HG03520 (cell line): ENCODE data around the gene NCEH1.
"Not testable (repeated sequence)": the region's sequence is repeated elsewhere in the genome, so short reads cannot be mapped to it uniquely, and the experiment has no call there.

Experiments
- ATAC-seq: cut with Tn5 transposase; IDR thresholded peaks from one replicate; pipeline ENCODE4 v1.9.1; 2021; ENCODE audit warnings: mild to moderate bottlenecking, moderate library complexity; ENCODE audit not compliant: unreplicated experiment

Gene NCEH1

GRCh38 chr3:172614340-172615274, 96.3 kb downstream of the NCEH1 start:
- no peak for ATAC-seq

- no peak for ATAC-seq
These were observed 97.0 kb downstream of the NCEH1 start for GRCh38 chr3:172613845-172614244.

GRCh38 chr3:172612871-172613678, 97.8 kb downstream of the NCEH1 start:
- no peak for ATAC-seq

- no peak for ATAC-seq
These were observed 101.1 kb downstream of the NCEH1 start for GRCh38 chr3:172609750-172610149.

GRCh38 chr3:172608575-172608974, 102.3 kb downstream of the NCEH1 start:
- ATAC-seq: no peak

GRCh38 chr3:172607305-172608121, 103.4 kb downstream of the NCEH1 start:
- ATAC-seq: no peak

- ATAC-seq: no peak
These were observed 104.8 kb downstream of the NCEH1 start for GRCh38 chr3:172606021-172606420.

- no peak for ATAC-seq
These were observed 105.8 kb downstream of the NCEH1 start for GRCh38 chr3:172604895-172605646.

- no peak for ATAC-seq
These were observed 109.6 kb downstream of the NCEH1 start for GRCh38 chr3:172601066-172601832.

- no peak for ATAC-seq
These were observed 110.2 kb downstream of the NCEH1 start for GRCh38 chr3:172600644-172601065.

GRCh38 chr3:172598904-172599303, 112.0 kb downstream of the NCEH1 start:
- ATAC-seq: no peak

GRCh38 chr3:172596394-172596706, 114.5 kb downstream of the NCEH1 start:
- no peak for ATAC-seq

GRCh38 chr3:172595664-172596393, 115.0 kb downstream of the NCEH1 start:
- peak; percentile 47 for ATAC-seq

GRCh38 chr3:172594900-172595663, 115.8 kb downstream of the NCEH1 start:
- not testable (repeated sequence) for ATAC-seq

GRCh38 chr3:172592898-172593669, 117.8 kb downstream of the NCEH1 start:
- no peak for ATAC-seq

GRCh38 chr3:172591876-172592771, 118.7 kb downstream of the NCEH1 start:
- ATAC-seq: peak; percentile 79
